ENCODE results near the gene GTF2F1. TPM values are rescaled to one million over a fixed set of nuclear protein-coding genes. Genes with fewer than 3 reads are reported as not detected.

Gene GTF2F1
- total RNA-seq, 4 donors from 2014 or later, result 50.8 to 57.0 (median 51.4) TPM

- no peak for DNase-seq
- Histone ChIP-seq H3K36me3 (no peaks in the 10 kb centered on the region), H3K4me3 (replicated peaks in 1 of 3) (no peak overlapping the region), H3K9me3 (no peaks in the 10 kb centered on the region), H3K4me1 (peaks cover 12 to 21% of the 10 kb centered on the region in 2 donors), H3K27ac (no peak overlapping the region), H3K27me3 (no peaks in the 10 kb centered on the region)
- WGBS, 2 donors, result 92 to 94% methylated on average over 5 to 18 of the region's 18 CpGs
- intact Hi-C loops (cut with DNase I), result loop anchor here (10.0 kb wide), 1 partner anchor 52 kb away; the partner anchor contains the start of genes ALKBH7 and PSPN
- TF ChIP-seq POLR2A (IDR thresholded peaks at IDR 0.05) (no peak), CTCF (IDR thresholded peaks at IDR 0.05) (no peak)
Measured at GRCh38 chr19:6427131-6427530, 34.2 kb upstream of the GTF2F1 start.

- no peak for DNase-seq
- TF ChIP-seq CTCF (IDR thresholded peaks at IDR 0.05) (no peak), POLR2A (IDR thresholded peaks at IDR 0.05) (no peak)
- intact Hi-C loops (cut with DNase I), result loop anchor here (10.0 kb wide), 1 partner anchor 51 kb away; the partner anchor contains the start of genes ALKBH7 and PSPN
- Histone ChIP-seq H3K27me3 (no peaks in the 10 kb centered on the region), H3K4me3 (replicated peaks in 1 of 3) (no peak overlapping the region), H3K9me3 (no peaks in the 10 kb centered on the region), H3K36me3 (peaks cover 4 to 6% of the 10 kb centered on the region in 2 donors), H3K27ac (peak overlapping the region; percentile 6 to 74 (median 66)), H3K4me1 (peaks cover 12 to 24% of the 10 kb centered on the region in 2 donors)
- 84 to 93% methylated on average over 13 to 19 of the region's 21 CpGs for WGBS, 2 donors
Measured at GRCh38 chr19:6425732-6426620, 33.0 kb upstream of the GTF2F1 start.

- peak overlapping the region; percentile 6 to 74 (median 66) for H3K27ac ChIP-seq
- H3K4me1 ChIP-seq, result peaks cover 12 to 24% of the 10 kb centered on the region in 2 donors
- intact Hi-C loops (cut with DNase I), result loop anchor here (10.0 kb wide), 1 partner anchor 50 kb away; the partner anchor contains the start of genes ALKBH7 and PSPN
- no peaks in the 10 kb centered on the region for H3K27me3 ChIP-seq
- H3K4me3 ChIP-seq (replicated peaks in 1 of 3), result no peak overlapping the region
- peak; percentile 100 for DNase-seq
- WGBS, 2 donors, result 5 to 7% methylated on average over 35 to 39 of the region's 43 CpGs
- TF ChIP-seq CTCF (IDR thresholded peaks at IDR 0.05), result no peak
- TF ChIP-seq POLR2A (IDR thresholded peaks at IDR 0.05), result peak in 1 of 2 donors; percentile 40
- peaks cover 10 to 12% of the 10 kb centered on the region in 2 donors for H3K36me3 ChIP-seq
- no peaks in the 10 kb centered on the region for H3K9me3 ChIP-seq
Measured at GRCh38 chr19:6424939-6425731, 32.2 kb upstream of the GTF2F1 start.

GRCh38 chr19:6424195-6424938, 31.4 kb upstream of the GTF2F1 start, which contains the start of gene KHSRP:
TSS of gene KHSRP (minus strand) at chr19:6424811. CDS start at chr19:6424701, 110 bp downstream.
- peaks cover 12 to 24% of the 10 kb centered on the region in 2 donors for H3K4me1 ChIP-seq

More at GRCh38 chr19:6424195-6424938, 31.4 kb upstream of the GTF2F1 start, which contains the start of gene KHSRP:
- H3K36me3 ChIP-seq, result peaks cover 18 to 20% of the 10 kb centered on the region in 2 donors
- H3K9me3 ChIP-seq, result no peaks in the 10 kb centered on the region
- H3K27ac ChIP-seq, result peak within 1 kb of the TSS; percentile 6 to 74 (median 66)
- WGBS, 2 donors, result 0% methylated on average over 3 of the region's 114 CpGs; no CpG with 5 or more reads in 1 of the 2 donors
- peak within 1 kb of the TSS; percentile 63 to 89 (median 77) for H3K4me3 ChIP-seq (replicated peaks in 1 of 3)
- no peaks in the 10 kb centered on the region for H3K27me3 ChIP-seq
- intact Hi-C loops (cut with DNase I), result loop anchor here (10.0 kb wide), 1 partner anchor 50 kb away; the partner anchor contains the start of genes ALKBH7 and PSPN
- DNase-seq, result peak in 1 of 2 donors; percentile 21
- no peak for TF ChIP-seq CTCF (IDR thresholded peaks at IDR 0.05)
- TF ChIP-seq POLR2A (IDR thresholded peaks at IDR 0.05), result peak in 1 of 2 donors; percentile 82

All from thyroid gland (tissue), 4 donors.